Uterus (tissue), 2 donors: ENCODE measurements around the gene FAM53B.

Experiments
- CTCF ChIP-seq, 4 experiments: fragments of 200-600 bp in 2 of 4; fragments of 450-650 bp in 2 of 4; sonication (generic) in 2 of 4; IDR thresholded peaks; one replicate each; pipeline ENCODE4 v1.5.1; 2016 to 2019; ENCODE audit warnings: antibody characterized with exemption in 4 of 4, mild to moderate bottlenecking in 2 of 4, moderate library complexity in 1 of 4
- POLR2A ChIP-seq, 2 donors: fragments of 450-650 bp; IDR thresholded peaks; one replicate each; pipeline ENCODE4 v1.6.1; 2016; ENCODE audit warnings: antibody characterized with exemption in 2 of 2, mild to moderate bottlenecking in 1 of 2, moderate library complexity in 1 of 2

DNA sequence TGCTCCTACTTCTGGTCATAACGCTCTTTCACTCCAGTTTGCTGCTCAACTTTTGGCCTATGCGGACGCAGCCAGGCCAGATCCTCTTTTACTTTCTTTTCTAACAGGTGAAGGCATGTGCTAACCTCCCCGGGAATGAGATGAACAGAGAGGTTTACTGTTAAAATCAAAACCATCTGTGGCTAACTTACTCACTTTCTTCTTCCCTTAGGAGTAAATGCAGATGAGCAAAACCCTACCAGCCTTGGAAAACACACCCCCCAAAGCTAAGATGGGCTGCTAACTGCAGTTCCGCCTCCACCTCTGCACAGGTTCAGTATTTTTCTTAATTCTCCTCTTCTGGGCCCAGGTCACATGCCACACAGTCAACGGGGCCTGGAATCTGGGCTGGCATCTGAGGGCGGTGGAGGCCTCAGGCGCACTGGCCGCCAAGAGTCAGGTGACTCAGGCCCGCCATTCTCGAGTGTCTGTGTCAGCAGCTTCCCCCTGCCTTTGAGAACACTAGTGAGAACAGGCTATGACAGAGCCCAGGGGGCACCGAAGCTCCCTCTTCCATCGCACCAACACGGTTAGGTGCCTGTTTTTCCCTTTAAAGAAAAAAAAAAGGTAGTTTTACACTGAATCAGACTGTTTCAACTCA, 11.1 kb downstream of the FAM53B start:
- TF ChIP-seq CTCF (IDR thresholded peaks at IDR 0.05) (no peak), POLR2A (IDR thresholded peaks at IDR 0.05) (no peak)
